Bronchial epithelial cell (primary cell): ENCODE results near the gene FER1L5. TPM values are rescaled to one million over a fixed set of nuclear protein-coding genes. Genes with fewer than 3 reads are reported as not detected.
A peak's percentile ranks its signal among the peaks of the same experiment; 100 is the strongest.

Experiments used
- DNase-seq: peaks from one replicate; pipeline ENCODE4 v3.0.0-alpha.2; 2010; ENCODE audit warnings: low read depth
- FAIRE-seq: peaks from 2 replicates; lab custom pipeline; 2011; peaks lifted over from hg19 to GRCh38; lab: Jason Lieb, UNC
- H3K27me3 ChIP-seq: 2 replicates; pipeline ENCODE4 v1.5.1; 2011; ENCODE audit warnings: low read length; ENCODE audit not compliant: control insufficient read depth, insufficient read depth
- H3K36me3 ChIP-seq: 2 replicates; pipeline ENCODE4 v1.5.1; 2011; ENCODE audit warnings: low read length; ENCODE audit not compliant: control insufficient read depth, insufficient read depth
- H3K4me3 ChIP-seq: 2 replicates; pipeline ENCODE4 v1.5.1; 2011; ENCODE audit warnings: mild to moderate bottlenecking, low read depth, low read length, control low read depth
- CTCF ChIP-seq: IDR thresholded peaks from 2 replicates; pipeline ENCODE4 v1.5.1; 2011; ENCODE audit warnings: mild to moderate bottlenecking, moderate library complexity, low read length, control low read depth, inconsistent platforms; ENCODE audit not compliant: insufficient read depth, severe bottlenecking
- total RNA-seq: library from RNA; depleted of rRNA; stranded (reverse); fragments of >200 nt; gene quantifications from 2 replicates; pipeline ENCODE4 v1.2.1, GENCODE V29; 2014

Gene FER1L5
- total RNA-seq, 1 donor from 2014 or later = under 0.01 TPM

- no peak overlapping the region for H3K4me3 ChIP-seq
- H3K36me3 ChIP-seq = peaks cover 34% of the 10 kb centered on the region
- TF ChIP-seq CTCF = no peak
- H3K27me3 ChIP-seq = no peaks in the 10 kb centered on the region
- DNase-seq (no peak), FAIRE-seq (no peak)
Observed at GRCh38 chr2:96601382-96602292, 40.9 kb upstream of the FER1L5 start.

- FAIRE-seq (no peak), DNase-seq (no peak)
Observed at GRCh38 chr2:96602330-96602823, 40.2 kb upstream of the FER1L5 start.

GRCh38 chr2:96604104-96604503 is 38.5 kb upstream of the FER1L5 start:
- no peak overlapping the region for H3K4me3 ChIP-seq
- DNase-seq (no peak), FAIRE-seq (no peak)
- peak; percentile 10 for TF ChIP-seq CTCF
- H3K36me3 ChIP-seq = peaks cover 45% of the 10 kb centered on the region
- no peaks in the 10 kb centered on the region for H3K27me3 ChIP-seq

More at GRCh38 chr2:96602330-96602823, 40.2 kb upstream of the FER1L5 start:
- H3K4me3 ChIP-seq = no peak overlapping the region
- no peaks in the 10 kb centered on the region for H3K27me3 ChIP-seq
- H3K36me3 ChIP-seq = peaks cover 34% of the 10 kb centered on the region
- peak; percentile 54 for TF ChIP-seq CTCF

- peaks cover 57% of the 10 kb centered on the region for H3K36me3 ChIP-seq
- FAIRE-seq = no peak
- no peaks in the 10 kb centered on the region for H3K27me3 ChIP-seq
- DNase-seq = no peak
- no peak for TF ChIP-seq CTCF
- no peak overlapping the region for H3K4me3 ChIP-seq
Observed at GRCh38 chr2:96608469-96609455, 33.8 kb upstream of the FER1L5 start.

- Histone ChIP-seq H3K27me3 (no peaks in the 10 kb centered on the region), H3K36me3 (peaks cover 25% of the 10 kb centered on the region), H3K4me3 (no peak overlapping the region)
- no peak for DNase-seq
- TF ChIP-seq CTCF = no peak
- no peak for FAIRE-seq
Observed at GRCh38 chr2:96616128-96616527, 26.4 kb upstream of the FER1L5 start.
